Neural cell (in vitro differentiated cells): Measurements from ENCODE around the gene LEMD2. TPM values are rescaled to one million over a fixed set of nuclear protein-coding genes. Genes with fewer than 3 reads are reported as not detected.

Experiments used
- H2AFZ ChIP-seq: fragments of 200-600, 300-800 bp; sonication (generic), shearing (Covaris generic); 2 replicates; pipeline ENCODE4 v1.6.0; 2014; ENCODE audit warnings: low read depth, mild to moderate bottlenecking, antibody characterized with exemption, low read length, moderate library complexity
- H3F3A ChIP-seq: fragments of 200-600 bp; shearing (Covaris generic); 2 replicates; pipeline ENCODE4 v1.6.1; 2016; ENCODE audit warnings: mild to moderate bottlenecking, moderate library complexity, mixed read lengths, antibody characterized with exemption, low read length; ENCODE audit not compliant: insufficient read depth, poor library complexity, severe bottlenecking
- H3K27ac ChIP-seq: fragments of 200-600, 300-800 bp; sonication (generic), shearing (Covaris generic); 2 replicates; pipeline ENCODE4 v1.5.1; 2014; ENCODE audit warnings: mild to moderate bottlenecking, low read length, moderate library complexity
- H3K27me3 ChIP-seq: fragments of 300-800, 200-600 bp; sonication (generic), shearing (Covaris generic); 2 replicates; pipeline ENCODE4 v1.6.0; 2014; ENCODE audit warnings: mild to moderate bottlenecking, low read depth, low read length, moderate library complexity; ENCODE audit not compliant: insufficient read depth
- H3K36me3 ChIP-seq: fragments of 300-800, 200-600 bp; sonication (generic), shearing (Covaris generic); 2 replicates; pipeline ENCODE4 v1.5.1; 2014; ENCODE audit warnings: mild to moderate bottlenecking, antibody characterized with exemption, low read length, moderate library complexity; ENCODE audit not compliant: insufficient read depth
- H3K4me2 ChIP-seq: fragments of 300-800, 200-600 bp; sonication (generic), shearing (Covaris generic); 2 replicates; pipeline ENCODE4 v1.6.0; 2014; ENCODE audit warnings: mild to moderate bottlenecking, low read length
- H3K4me3 ChIP-seq: fragments of 300-800, 200-600 bp; sonication (generic), shearing (Covaris generic); 2 replicates; pipeline ENCODE4 v1.5.1; 2014; ENCODE audit warnings: mild to moderate bottlenecking, low read length, moderate library complexity
- H3K79me2 ChIP-seq: fragments of 200-600 bp; shearing (Covaris generic); replicated peaks from 2 replicates; pipeline ENCODE4 v1.6.0; 2014; ENCODE audit warnings: mild to moderate bottlenecking, low read length, moderate library complexity; ENCODE audit not compliant: insufficient read depth
- H3K9ac ChIP-seq: fragments of 300-800, 200-600 bp; sonication (generic), shearing (Covaris generic); 2 replicates; pipeline ENCODE4 v1.6.1; 2016; ENCODE audit warnings: mild to moderate bottlenecking, low read length, mixed read lengths
- H3K9me2 ChIP-seq: fragments of 200-600 bp; shearing (Covaris generic); 2 replicates; pipeline ENCODE4 v1.6.1; 2016; ENCODE audit warnings: mild to moderate bottlenecking, low read length, mixed read lengths; ENCODE audit not compliant: insufficient read depth
- H3K9me3 ChIP-seq: fragments of 200-600, 300-800 bp; sonication (generic), shearing (Covaris generic); 2 replicates; pipeline ENCODE4 v1.6.1; 2016; ENCODE audit warnings: mild to moderate bottlenecking, mixed run types, low read length, moderate library complexity, mixed read lengths
- H4K20me1 ChIP-seq: fragments of 200-600 bp; shearing (Covaris generic); 2 replicates; pipeline ENCODE4 v1.6.1; 2016; ENCODE audit warnings: mild to moderate bottlenecking, mixed run types; ENCODE audit not compliant: insufficient read depth
- EP300 ChIP-seq: fragments of 450-650 bp; conservative IDR thresholded peaks from 2 replicates; pipeline ENCODE4 v1.6.1; 2014; ENCODE audit warnings: antibody characterized with exemption, mild to moderate bottlenecking, moderate library complexity; ENCODE audit not compliant: poor library complexity, severe bottlenecking
- EZH2 ChIP-seq: fragments of 200-600, 300-800 bp; shearing (Covaris generic), sonication (generic); IDR thresholded peaks from 2 replicates; pipeline ENCODE4 v1.6.1; 2014; ENCODE audit warnings: antibody characterized with exemption, low read length, borderline replicate concordance, mild to moderate bottlenecking; ENCODE audit not compliant: insufficient read depth, poor library complexity, severe bottlenecking
- MXI1 ChIP-seq: fragments of 450-650 bp; conservative IDR thresholded peaks from 2 replicates; pipeline ENCODE4 v1.6.1; 2014; ENCODE audit warnings: antibody characterized with exemption, mild to moderate bottlenecking; ENCODE audit not compliant: poor library complexity, severe bottlenecking
- POLR2AphosphoS5 ChIP-seq: IDR thresholded peaks from 2 replicates; pipeline ENCODE4 v1.6.1; 2012
- RAD21 ChIP-seq: fragments of 450-650 bp; conservative IDR thresholded peaks from 2 replicates; pipeline ENCODE4 v1.6.1; 2014; ENCODE audit warnings: antibody characterized with exemption, mild to moderate bottlenecking, moderate library complexity
- SMC3 ChIP-seq: fragments of 450-650 bp; conservative IDR thresholded peaks from 2 replicates; pipeline ENCODE4 v1.6.1; 2014; ENCODE audit warnings: antibody characterized with exemption, mild to moderate bottlenecking, moderate library complexity; ENCODE audit not compliant: poor library complexity
- TAF1 ChIP-seq: IDR thresholded peaks from 2 replicates; pipeline ENCODE4 v1.6.1; 2012; ENCODE audit warnings: low read depth
- polyA plus RNA-seq: library from polyadenylated mRNA; depleted of rRNA; stranded (reverse); fragments of >200 nt; gene quantifications from 2 replicates; pipeline ENCODE4 v1.2.3, GENCODE V29; 2014
- TF ChIP-seq, protein P1 (sequence below): fragments of 450-650 bp; IDR thresholded peaks from 2 replicates; pipeline ENCODE4 v1.5.1; 2014; ENCODE audit warnings: antibody characterized with exemption, mild to moderate bottlenecking, moderate library complexity; ENCODE audit not compliant: poor library complexity, severe bottlenecking
- TF ChIP-seq, protein P2 (sequence below): IDR thresholded peaks from 2 replicates; pipeline ENCODE4 v1.6.1; 2012; ENCODE audit warnings: borderline replicate concordance

LEMD2 gene
- polyA plus RNA-seq, 1 donor from 2014 or later: 84.6 TPM

DNA sequence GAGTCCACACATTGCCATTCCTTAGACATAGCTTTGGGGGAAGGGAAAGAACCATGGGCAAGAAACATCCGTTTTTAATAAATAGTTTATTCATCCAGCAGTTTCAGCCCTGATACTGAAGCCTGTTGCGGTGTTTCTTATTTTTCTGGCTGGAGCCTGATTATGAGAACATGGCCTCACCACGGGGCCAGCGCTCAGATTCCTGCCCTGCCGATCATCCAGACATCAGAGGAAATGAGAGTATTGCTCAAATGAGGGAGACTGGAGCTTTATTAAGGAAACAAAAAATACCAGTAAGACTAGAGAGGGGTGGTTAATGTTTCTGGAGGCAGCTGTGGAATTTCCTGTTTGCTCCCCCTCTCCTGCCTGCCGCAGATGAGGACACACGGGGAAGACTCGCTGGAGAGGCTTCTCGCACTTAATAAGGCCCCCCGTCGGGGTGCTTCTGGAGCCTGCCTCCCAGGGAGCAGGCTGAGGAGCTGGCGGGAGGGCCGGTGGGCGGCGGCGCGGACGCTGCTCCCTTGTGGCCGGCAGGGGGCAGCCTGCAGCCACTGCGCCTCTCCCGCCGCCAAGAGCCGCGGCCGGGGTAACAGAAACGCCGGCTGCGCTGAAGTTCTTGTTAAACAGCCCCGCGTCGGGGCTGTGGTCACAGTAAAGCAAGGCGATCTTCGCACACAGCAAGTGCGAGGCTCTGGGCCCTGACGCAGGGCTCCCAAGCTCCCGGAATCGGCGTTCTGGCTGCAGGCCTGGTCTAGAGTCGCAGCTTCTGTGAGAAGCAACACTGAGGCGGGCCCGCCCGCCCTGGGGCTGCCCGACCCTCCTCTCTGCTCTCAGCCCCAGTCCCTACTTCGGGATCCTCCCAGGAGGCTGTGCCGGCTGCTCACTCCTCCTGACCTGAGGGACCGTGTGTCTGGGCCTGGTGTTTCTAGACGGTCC lies 17.5 kb downstream of the LEMD2 start:
- Histone ChIP-seq H3K9ac (peak overlapping the region; percentile 39), H2AFZ (no peak overlapping the region), H3K9me3 (no peaks in the 10 kb centered on the region), H3K79me2 (no peaks in the 10 kb centered on the region), H3K9me2 (no peaks in the 10 kb centered on the region), H3K27me3 (no peaks in the 10 kb centered on the region), H4K20me1 (no peaks in the 10 kb centered on the region), H3F3A (peaks cover 3% of the 10 kb centered on the region), H3K27ac (peak overlapping the region; percentile 45), H3K4me3 (peak overlapping the region; percentile 27), H3K36me3 (peaks cover 11% of the 10 kb centered on the region), H3K4me2 (no peak overlapping the region)
- TF ChIP-seq MXI1: peak; percentile 38
- no peak for TF ChIP-seq TAF1
- no peak for TF ChIP-seq EP300
- peak; percentile 93 for TF ChIP-seq SMC3
- no peak for TF ChIP-seq POLR2AphosphoS5
- TF ChIP-seq, protein P1, sequence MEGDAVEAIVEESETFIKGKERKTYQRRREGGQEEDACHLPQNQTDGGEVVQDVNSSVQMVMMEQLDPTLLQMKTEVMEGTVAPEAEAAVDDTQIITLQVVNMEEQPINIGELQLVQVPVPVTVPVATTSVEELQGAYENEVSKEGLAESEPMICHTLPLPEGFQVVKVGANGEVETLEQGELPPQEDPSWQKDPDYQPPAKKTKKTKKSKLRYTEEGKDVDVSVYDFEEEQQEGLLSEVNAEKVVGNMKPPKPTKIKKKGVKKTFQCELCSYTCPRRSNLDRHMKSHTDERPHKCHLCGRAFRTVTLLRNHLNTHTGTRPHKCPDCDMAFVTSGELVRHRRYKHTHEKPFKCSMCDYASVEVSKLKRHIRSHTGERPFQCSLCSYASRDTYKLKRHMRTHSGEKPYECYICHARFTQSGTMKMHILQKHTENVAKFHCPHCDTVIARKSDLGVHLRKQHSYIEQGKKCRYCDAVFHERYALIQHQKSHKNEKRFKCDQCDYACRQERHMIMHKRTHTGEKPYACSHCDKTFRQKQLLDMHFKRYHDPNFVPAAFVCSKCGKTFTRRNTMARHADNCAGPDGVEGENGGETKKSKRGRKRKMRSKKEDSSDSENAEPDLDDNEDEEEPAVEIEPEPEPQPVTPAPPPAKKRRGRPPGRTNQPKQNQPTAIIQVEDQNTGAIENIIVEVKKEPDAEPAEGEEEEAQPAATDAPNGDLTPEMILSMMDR: peak; percentile 96
- no peak for TF ChIP-seq EZH2
- peak; percentile 93 for TF ChIP-seq RAD21
- TF ChIP-seq, protein P2, sequence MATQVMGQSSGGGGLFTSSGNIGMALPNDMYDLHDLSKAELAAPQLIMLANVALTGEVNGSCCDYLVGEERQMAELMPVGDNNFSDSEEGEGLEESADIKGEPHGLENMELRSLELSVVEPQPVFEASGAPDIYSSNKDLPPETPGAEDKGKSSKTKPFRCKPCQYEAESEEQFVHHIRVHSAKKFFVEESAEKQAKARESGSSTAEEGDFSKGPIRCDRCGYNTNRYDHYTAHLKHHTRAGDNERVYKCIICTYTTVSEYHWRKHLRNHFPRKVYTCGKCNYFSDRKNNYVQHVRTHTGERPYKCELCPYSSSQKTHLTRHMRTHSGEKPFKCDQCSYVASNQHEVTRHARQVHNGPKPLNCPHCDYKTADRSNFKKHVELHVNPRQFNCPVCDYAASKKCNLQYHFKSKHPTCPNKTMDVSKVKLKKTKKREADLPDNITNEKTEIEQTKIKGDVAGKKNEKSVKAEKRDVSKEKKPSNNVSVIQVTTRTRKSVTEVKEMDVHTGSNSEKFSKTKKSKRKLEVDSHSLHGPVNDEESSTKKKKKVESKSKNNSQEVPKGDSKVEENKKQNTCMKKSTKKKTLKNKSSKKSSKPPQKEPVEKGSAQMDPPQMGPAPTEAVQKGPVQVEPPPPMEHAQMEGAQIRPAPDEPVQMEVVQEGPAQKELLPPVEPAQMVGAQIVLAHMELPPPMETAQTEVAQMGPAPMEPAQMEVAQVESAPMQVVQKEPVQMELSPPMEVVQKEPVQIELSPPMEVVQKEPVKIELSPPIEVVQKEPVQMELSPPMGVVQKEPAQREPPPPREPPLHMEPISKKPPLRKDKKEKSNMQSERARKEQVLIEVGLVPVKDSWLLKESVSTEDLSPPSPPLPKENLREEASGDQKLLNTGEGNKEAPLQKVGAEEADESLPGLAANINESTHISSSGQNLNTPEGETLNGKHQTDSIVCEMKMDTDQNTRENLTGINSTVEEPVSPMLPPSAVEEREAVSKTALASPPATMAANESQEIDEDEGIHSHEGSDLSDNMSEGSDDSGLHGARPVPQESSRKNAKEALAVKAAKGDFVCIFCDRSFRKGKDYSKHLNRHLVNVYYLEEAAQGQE: peak; percentile 48

DNA sequence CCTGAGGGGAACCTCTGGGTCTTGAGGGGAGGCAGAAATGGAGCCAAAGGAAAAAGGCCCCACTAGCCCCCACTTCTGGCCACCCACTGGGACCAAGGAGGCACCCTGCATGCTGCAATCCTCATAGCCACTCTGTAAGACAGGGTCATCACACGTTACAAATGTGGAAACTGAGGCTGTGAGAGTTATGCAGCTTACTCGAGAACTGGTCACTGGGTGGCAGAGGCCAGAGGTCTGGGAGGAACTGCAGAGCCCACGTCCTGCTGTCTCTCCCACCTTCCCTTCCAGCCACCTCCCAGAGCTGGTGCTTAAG lies 18.1 kb downstream of the LEMD2 start:
- H3K27ac ChIP-seq: peak overlapping the region; percentile 45
- H3K36me3 ChIP-seq: peaks cover 9% of the 10 kb centered on the region
- peaks cover 3% of the 10 kb centered on the region for H3F3A ChIP-seq
- no peaks in the 10 kb centered on the region for H3K9me3 ChIP-seq
- no peaks in the 10 kb centered on the region for H3K27me3 ChIP-seq
- no peak overlapping the region for H3K4me3 ChIP-seq
- no peak overlapping the region for H2AFZ ChIP-seq
- peak overlapping the region; percentile 39 for H3K9ac ChIP-seq
- TF ChIP-seq EP300: no peak
- TF ChIP-seq, protein P1: no peak
- no peak for TF ChIP-seq RAD21
- no peak for TF ChIP-seq TAF1
- TF ChIP-seq EZH2: no peak
- TF ChIP-seq SMC3: no peak
- TF ChIP-seq, protein P2: no peak
- no peak for TF ChIP-seq POLR2AphosphoS5
- no peak for TF ChIP-seq MXI1
- no peaks in the 10 kb centered on the region for H3K9me2 ChIP-seq
- no peak overlapping the region for H3K4me2 ChIP-seq
- no peaks in the 10 kb centered on the region for H4K20me1 ChIP-seq
- no peaks in the 10 kb centered on the region for H3K79me2 ChIP-seq
